HG02840 (cell line): ENCODE data around the gene FGG.

Experiments
- ATAC-seq: cut with Tn5 transposase; IDR thresholded peaks from one replicate; pipeline ENCODE4 v1.9.1; 2021; ENCODE audit warnings: mild to moderate bottlenecking, moderate library complexity, moderate number of reproducible peaks; ENCODE audit not compliant: unreplicated experiment, low FRiP score

Gene FGG

GRCh38 chr4:154588198-154588597 lies 24.3 kb downstream of the FGG start:
- no peak for ATAC-seq

GRCh38 chr4:154586296-154587033 lies 26.0 kb downstream of the FGG start:
- no peak for ATAC-seq

DNA sequence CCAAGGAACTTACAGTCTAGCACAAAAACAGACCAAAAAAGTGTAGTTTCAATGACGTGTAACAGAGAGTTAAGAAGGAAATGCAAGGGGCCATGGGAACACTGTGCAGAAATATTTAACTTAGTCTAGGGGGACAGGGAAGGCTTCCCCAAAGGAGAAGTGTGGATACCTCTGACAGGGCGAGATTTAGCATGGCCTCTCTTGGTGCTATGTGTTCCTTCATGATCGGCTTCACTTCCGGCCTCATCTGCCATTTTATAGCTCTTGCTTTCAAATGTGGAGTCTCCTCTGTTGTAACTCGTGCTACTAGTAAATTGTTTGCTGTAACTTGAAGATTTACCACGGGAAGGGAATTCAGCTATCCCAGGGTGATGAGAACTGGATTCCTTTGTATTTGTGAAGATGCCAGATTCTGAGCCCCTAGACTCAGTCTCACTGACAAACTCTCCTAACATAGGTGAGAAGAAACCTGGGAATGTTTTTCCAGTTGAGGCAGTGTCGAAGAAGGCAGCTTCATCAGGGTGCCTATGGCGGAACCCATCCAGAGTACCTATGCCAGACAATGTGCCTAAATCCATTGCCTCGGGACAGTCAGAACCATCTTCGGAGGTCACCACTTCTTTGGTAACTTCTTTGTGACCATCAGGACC lies 27.0 kb downstream of the FGG start:
- no peak for ATAC-seq

GRCh38 chr4:154584259-154584658 lies 28.2 kb downstream of the FGG start:
- no peak for ATAC-seq

DNA sequence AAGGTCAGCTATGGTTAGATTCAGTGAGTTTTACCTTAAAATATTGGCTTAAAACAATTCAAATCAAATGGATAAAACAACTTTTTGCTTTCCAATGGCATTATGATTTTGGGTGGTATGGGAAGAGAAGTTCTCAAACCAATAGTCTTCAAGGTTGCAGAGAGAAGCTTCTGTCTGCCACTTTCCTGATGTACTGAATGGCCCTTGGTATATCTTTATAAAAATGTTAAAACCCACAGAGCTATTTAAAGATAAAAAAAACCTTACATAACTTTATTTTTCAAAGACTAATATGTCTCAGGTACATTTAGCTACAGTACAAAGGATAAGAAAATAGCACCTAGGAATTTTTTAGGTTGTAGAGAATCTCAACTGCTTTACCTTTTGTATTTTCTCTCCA lies 28.8 kb downstream of the FGG start:
- ATAC-seq = no peak

DNA sequence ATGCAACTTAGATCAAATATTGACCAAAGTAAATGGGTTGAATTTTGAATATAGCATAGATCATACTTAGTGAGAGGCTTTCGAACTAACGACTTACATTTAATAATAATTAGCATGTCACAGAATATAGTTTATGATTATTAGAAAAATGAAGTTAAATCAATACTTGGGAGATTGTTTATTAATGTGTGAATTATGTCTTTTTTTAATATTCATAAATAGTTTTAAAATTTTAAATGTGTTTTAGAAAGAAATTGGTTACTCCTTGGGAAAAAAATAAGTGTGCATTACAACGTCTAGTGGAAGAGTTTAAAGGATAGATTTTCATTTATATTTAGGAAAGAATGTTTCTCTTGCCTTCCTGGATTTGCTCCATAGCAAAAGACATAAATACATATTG lies 29.2 kb downstream of the FGG start:
- ATAC-seq = no peak

DNA sequence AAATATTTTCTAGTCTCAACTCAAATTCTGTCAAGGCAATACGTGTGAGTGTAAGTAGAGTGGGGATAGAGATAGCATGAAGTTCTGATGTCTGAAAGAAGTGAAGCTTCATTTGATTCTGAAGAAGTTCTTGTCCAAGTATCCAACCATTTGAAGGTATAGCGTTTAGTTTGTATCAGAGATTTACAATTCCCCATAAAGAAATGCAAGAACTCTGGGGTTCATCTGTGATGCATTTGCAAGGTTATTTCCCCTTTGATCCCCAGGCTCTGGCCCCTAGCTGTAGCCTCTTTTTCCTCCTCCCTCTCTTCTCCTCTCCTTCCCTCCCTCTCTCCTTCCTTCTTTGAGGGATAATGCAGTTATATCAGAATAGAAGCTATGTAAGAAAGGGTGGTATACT lies 29.7 kb downstream of the FGG start:
- ATAC-seq = no peak

DNA sequence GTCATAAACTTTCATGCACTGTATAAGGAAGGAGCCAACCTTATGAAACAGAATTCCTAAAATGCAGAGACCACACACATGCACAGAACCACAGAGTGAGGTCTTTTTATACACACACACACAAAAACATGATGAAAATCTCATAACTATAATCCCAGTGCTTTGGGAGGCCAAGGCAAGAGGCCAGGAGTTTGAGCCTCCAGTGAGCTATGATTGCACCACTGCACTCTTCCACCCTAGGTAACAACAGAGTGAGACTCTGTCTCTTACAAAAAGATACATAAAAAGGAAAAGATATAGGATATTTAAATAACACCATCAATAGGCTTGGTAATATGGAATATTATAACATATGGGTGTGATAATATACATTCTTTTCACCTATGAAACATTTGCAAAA lies 32.5 kb downstream of the FGG start:
- no peak for ATAC-seq

DNA sequence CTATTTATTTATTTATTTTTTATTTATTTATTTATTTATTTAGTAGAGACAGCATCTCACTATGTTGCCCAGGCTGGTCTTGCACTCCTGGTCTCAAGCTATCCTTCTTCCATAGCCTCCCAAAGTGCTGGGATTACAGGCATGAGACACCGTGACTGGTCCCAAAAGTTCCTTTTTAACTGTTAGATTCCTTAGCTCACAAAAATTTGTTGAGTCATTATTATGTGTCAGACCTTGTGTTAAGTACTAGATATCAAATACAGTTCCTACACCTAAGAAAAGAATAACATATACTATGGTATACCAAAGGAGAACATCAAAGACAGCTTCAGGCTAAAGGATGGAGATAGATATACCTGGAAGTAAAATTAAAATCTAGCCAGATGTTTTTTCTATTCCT lies 33.5 kb downstream of the FGG start:
- ATAC-seq = no peak

- no peak for ATAC-seq
Measured at GRCh38 chr4:154577324-154577723, 35.1 kb downstream of the FGG start.

DNA sequence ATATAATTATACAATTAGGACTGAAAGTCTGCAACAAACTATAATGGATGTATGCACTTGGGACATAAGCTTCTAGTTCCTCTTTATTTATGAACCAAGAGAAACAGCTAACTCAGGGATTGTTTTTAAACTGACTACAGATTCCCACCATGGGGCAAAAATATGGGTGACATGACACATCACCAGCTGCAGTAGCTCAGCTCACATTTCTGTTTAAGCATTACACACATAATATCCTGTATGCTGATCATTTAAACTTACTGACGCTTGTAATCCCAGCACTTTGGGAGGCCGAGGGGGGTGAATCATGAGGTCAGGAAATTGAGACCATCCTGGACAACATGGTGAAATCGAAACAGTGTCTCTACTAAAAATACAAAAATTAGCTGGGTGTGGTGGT lies 38.1 kb downstream of the FGG start:
- no peak for ATAC-seq

DNA sequence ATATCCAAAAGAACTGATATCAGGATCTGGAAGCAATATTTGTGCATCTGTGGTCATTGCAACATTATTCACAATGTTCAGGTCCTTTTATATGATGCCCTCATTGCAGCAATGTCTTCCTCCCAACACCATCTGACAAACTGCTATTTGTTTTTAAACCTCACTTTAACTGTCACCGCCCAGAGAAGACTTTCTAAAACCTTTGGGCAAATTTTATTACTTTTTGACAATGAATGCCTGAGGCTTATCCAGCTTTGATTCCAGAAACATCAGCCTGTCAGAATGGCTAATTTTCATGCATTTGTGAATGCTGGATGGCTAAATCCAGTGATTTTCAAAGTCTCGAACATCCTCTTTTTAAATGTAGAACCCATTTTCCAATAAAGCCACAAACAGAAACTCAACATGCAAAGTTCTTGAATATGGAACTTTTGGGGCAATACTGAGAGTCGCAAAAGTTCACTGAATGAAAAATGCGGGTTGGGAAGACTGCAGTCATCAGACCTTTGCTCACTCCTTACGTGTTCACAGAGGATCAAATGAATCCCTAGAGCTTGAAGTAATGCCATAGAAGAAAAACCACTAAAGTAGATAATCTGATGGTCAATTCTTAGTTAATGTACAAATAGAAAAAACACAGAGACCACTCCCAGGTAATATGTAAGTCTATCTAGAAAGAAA lies 39.1 kb downstream of the FGG start:
- no peak for ATAC-seq

DNA sequence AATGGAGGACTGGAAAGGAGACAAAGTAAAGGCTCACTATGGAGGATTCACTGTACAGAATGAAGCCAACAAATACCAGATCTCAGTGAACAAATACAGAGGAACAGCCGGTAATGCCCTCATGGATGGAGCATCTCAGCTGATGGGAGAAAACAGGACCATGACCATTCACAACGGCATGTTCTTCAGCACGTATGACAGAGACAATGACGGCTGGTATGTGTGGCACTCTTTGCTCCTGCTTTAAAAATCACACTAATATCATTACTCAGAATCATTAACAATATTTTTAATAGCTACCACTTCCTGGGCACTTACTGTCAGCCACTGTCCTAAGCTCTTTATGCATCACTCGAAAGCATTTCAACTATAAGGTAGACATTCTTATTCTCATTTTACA lies 42.9 kb downstream of the FGG start:
- no peak for ATAC-seq

GRCh38 chr4:154569028-154569427 lies 43.4 kb downstream of the FGG start:
- no peak for ATAC-seq

DNA sequence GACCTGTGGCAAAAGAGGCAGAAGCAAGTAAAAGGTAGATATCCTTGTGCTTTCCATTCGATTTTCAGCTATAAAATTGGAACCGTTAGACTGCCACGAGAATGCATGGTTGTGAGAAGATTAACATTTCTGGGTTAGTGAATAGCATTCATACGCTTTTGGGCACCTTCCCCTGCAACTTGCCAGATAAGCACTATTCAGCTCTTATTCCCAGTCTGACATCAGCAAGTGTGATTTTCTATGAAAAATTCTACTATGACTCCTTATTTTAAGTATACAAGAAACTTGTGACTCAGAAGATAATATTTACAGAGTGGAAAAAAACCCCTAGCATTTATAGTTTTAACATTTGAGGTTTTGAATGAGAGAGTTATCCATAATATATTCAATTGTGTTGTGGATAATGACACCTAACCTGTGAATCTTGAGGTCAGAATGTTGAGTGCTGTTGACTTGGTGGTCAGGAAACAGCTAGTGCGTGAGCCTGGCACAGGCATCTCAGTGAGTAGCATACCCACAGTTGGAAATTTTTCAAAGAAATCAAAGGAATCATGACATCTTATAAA lies 45.7 kb downstream of the FGG start:
- ATAC-seq = no peak

GRCh38 chr4:154565704-154566103 lies 46.8 kb downstream of the FGG start:
- ATAC-seq = no peak

DNA sequence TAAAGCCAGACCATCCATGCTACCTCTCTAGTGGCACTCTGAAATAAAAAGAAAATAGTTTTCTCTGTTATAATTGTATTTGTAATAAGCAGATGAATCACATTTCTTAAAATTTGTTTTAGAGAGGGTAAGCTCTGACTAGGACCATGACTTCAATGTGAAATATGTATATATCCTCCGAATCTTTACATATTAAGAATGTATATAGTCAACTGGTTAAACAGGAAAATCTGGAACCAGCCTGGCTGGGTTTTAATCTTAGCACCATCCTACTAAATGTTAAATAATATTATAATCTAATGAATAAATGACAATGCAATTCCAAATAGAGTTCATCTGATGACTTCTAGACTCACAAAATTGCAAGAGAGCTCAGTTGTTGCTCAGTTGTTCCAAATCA lies 48.1 kb downstream of the FGG start:
- ATAC-seq = no peak

GRCh38 chr4:154562697-154563254 lies 49.7 kb downstream of the FGG start, which contains the start of gene FGB:
Gene FGB (plus strand): TSS chr4:154563011. CDS start chr4:154563019, 8 bp downstream.
- ATAC-seq = no peak

GRCh38 chr4:154560824-154561231 lies 51.6 kb downstream of the FGG start:
- no peak for ATAC-seq

- no peak for ATAC-seq
Measured at GRCh38 chr4:154560419-154560801, 52.0 kb downstream of the FGG start.
